Adrenal gland (tissue), 12 donors: ENCODE results near the gene CDK14. TPM values are rescaled to one million over a fixed set of nuclear protein-coding genes. Genes with fewer than 3 reads are reported as not detected.

Experiments
- DNase-seq, 7 donors: peaks; one replicate each; pipeline ENCODE4 v3.0.0-alpha.2; 2019 to 2020
- H3K27ac ChIP-seq, 5 donors: fragments of 200-600 bp; sonication (generic) in 4 of 5; 1 replicate in 3 of 5; 2 replicates in 2 of 5; pipeline versions ENCODE4 v1.5.1 to v1.8.0; 2016 to 2020; ENCODE audit warnings: mild to moderate bottlenecking in 1 of 5
- H3K27me3 ChIP-seq: fragments of 200-600 bp; 2 replicates; pipeline ENCODE4 v1.8.0; 2021
- H3K36me3 ChIP-seq, 2 donors: fragments of 200-600 bp; replicated peaks in 1 of 2; 1 replicate in 1 of 2; 2 replicates in 1 of 2; pipeline versions ENCODE4 v1.5.1 to v1.8.0; 2018 to 2022
- H3K4me1 ChIP-seq, 2 donors: fragments of 200-600 bp; replicated peaks in 1 of 2; 1 replicate in 1 of 2; 2 replicates in 1 of 2; pipeline versions ENCODE4 v1.5.1 to v1.8.0; 2018 to 2021
- H3K4me3 ChIP-seq, 4 donors: fragments of 200-600 bp; sonication (generic) in 3 of 4; one replicate each; pipeline ENCODE4 v1.5.1; 2016 to 2018
- H3K9me3 ChIP-seq, 3 donors: fragments of 200-600 bp; sonication (generic) in 1 of 3; replicated peaks in 1 of 3; 1 replicate in 2 of 3; 2 replicates in 1 of 3; pipeline versions ENCODE4 v1.5.1 to v1.8.0; 2016 to 2021
- POLR2A ChIP-seq, 2 donors: fragments of 450-650 bp; IDR thresholded peaks; one replicate each; pipeline ENCODE4 v1.6.1; 2017; ENCODE audit warnings: antibody characterized with exemption in 2 of 2, mild to moderate bottlenecking in 2 of 2, moderate library complexity in 1 of 2
- WGBS, 4 donors: extraction: QIAGEN DNeasy Blood & Tissue Kit in 2 of 4; methylation state at CpG; one replicate each; pipeline versions ENCODE4 v1.1.5 to v1.1.7; 2013 to 2017; 5-methylcytosine and 5-hydroxymethylcytosine counted together
- intact Hi-C, 2 donors: fragments of 100-400 bp; cut with DNase I; formaldehyde crosslinking; loops; one replicate each; pipeline versions ENCODE4 v1.14.1 to v1.15.0; 2022 to 2023
- polyA plus RNA-seq, 3 donors: library from polyadenylated mRNA; stranded (reverse); fragments of 200-250 nt in 2 of 3; fragments of 350-450 nt in 1 of 3; fragmentation: Illumina TruSeq in 1 of 3; extraction: RNeasy Lipid Tissue Mini Kit (QIAGEN cat#74804) in 1 of 3; gene quantifications; one replicate each; pipeline ENCODE4 v1.2.3, GENCODE V29; 2013 to 2014
- total RNA-seq, 9 donors: library from RNA; depleted of rRNA in 4 of 9; stranded (reverse); fragments of >200 nt in 4 of 9; fragments of 120-200 nt in 1 of 9; fragmentation: NEBNext Ultra II Directional in 1 of 9; extraction: Animal tissue kit (Norgen Biotek cat#: 25700) in 1 of 9; gene quantifications; one replicate each; pipeline versions ENCODE4 v1.1.0 to v1.2.4, GENCODE V29; 2013 to 2023
- TF ChIP-seq, protein P1 (sequence below), 6 experiments: fragments of 450-650 bp in 4 of 6; fragments of 200-600 bp in 2 of 6; sonication (generic) in 1 of 6; IDR thresholded peaks; 1 replicate in 5 of 6; 2 replicates in 1 of 6; pipeline versions ENCODE4 v1.5.1 to v1.8.0; 2016 to 2021; ENCODE audit warnings: antibody characterized with exemption in 6 of 6, mild to moderate bottlenecking in 2 of 6, moderate library complexity in 1 of 6
- donor health status: healthy with polysubstance abuse.
- donor health status: Bipolar disorder and iron deficiency.
- donor health status: DM: yes; HTN: yes; CAD: no.
- donor health status: DM: no; HTN: no; CAD: no.
- donor health status: DM: no; HTN: no; CAD: no.
- donor health status: DM: yes; HTN: yes; CAD: no.

Gene CDK14
- total and polyA plus RNA-seq, 12 donors, result 1.9 to 14.5 (median 7.6) TPM

DNA sequence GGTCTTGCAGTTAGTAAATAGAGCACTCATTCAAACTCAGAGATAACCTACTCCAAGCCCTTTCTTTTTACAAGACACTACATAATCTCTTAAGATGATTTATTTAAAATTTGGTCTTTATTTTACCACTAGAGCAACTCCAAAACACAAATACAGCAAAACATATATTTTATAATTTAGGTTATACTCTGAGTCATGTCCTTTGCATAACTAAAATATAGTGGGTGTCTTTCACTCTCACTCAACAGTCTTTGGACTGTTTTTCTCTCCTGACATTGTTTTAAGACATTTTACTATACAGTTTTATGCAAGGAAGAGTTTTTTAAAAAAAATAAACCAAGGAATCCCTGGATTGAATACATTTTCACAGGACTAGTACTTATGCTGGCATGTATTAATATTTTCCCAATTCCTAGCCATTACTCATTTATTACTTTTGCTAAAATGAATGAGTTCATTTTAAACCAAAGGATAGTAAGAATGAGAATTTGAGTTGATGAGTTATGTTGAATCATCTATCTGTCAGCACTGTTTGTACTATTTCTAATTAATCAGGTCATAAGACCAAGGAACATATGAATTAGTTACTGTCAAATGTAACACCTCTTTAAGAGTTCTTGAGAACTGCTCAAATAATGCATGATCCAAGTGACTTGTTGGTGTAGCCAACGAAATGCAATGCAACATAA is 365.1 kb downstream of the CDK14 start:
- Histone ChIP-seq H3K27ac (no peak overlapping the region), H3K36me3 (no peaks in the 10 kb centered on the region), H3K27me3 (no peaks in the 10 kb centered on the region), H3K4me1 (no peaks in the 10 kb centered on the region), H3K9me3 (no peaks in the 10 kb centered on the region), H3K4me3 (no peak overlapping the region)
- intact Hi-C loops, result no loop called here
- TF ChIP-seq, protein P1, sequence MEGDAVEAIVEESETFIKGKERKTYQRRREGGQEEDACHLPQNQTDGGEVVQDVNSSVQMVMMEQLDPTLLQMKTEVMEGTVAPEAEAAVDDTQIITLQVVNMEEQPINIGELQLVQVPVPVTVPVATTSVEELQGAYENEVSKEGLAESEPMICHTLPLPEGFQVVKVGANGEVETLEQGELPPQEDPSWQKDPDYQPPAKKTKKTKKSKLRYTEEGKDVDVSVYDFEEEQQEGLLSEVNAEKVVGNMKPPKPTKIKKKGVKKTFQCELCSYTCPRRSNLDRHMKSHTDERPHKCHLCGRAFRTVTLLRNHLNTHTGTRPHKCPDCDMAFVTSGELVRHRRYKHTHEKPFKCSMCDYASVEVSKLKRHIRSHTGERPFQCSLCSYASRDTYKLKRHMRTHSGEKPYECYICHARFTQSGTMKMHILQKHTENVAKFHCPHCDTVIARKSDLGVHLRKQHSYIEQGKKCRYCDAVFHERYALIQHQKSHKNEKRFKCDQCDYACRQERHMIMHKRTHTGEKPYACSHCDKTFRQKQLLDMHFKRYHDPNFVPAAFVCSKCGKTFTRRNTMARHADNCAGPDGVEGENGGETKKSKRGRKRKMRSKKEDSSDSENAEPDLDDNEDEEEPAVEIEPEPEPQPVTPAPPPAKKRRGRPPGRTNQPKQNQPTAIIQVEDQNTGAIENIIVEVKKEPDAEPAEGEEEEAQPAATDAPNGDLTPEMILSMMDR (IDR thresholded peaks at IDR 0.05), result no peak
- 74 to 91% (median 86%) methylated on average over 1 of the region's 1 CpG for WGBS, 4 donors
- no peak for DNase-seq

DNA sequence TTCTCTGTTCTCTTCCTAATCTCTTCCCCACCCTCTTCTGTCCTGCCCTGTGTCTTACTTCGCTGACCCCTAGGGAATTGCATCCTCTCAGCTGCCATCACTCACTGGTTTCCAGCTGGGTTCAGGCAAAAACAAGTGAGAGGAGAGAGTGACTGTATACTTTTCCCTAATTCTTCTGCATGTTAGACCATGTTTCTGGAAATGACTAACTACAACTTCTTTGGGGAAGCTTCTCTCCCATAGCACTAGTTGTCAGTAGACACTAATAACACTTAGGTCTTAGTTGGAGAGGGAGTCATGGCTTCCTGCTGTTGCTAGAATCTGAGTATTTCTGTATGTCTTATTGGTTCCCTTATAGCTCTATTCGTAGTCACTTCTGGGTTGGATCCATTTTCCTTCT is 369.1 kb downstream of the CDK14 start:
- Histone ChIP-seq H3K27ac (no peak overlapping the region), H3K36me3 (no peaks in the 10 kb centered on the region), H3K4me3 (no peak overlapping the region), H3K9me3 (no peaks in the 10 kb centered on the region), H3K27me3 (no peaks in the 10 kb centered on the region), H3K4me1 (no peaks in the 10 kb centered on the region)
- DNase-seq, result no peak
- intact Hi-C loops, result no loop called here
- TF ChIP-seq POLR2A (IDR thresholded peaks at IDR 0.05), result no peak
- TF ChIP-seq, protein P1 (IDR thresholded peaks at IDR 0.05), result no peak
- 84 to 96% (median 88%) methylated on average over 2 of the region's 2 CpGs for WGBS, 4 donors

DNA sequence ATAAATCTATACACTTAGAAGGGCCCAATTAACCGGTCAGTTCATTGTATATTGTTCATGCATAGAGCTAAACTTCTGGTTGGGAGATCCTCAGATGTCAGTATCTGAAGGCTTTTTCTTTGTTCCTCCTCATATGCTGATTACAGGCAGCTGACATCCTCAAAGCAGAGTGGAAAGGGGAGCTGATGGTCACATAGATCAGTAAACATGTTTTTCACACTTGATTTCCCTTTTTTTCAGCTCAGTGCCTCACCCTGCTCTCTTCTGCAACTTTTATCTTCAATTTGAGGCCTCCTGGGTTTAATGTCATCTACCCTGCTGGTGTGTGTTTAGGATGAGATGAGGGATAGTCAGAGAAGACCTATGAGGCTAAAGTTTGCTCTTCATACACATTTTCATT is 370.2 kb downstream of the CDK14 start:
- no peak overlapping the region for H3K4me3 ChIP-seq
- H3K4me1 ChIP-seq, result no peaks in the 10 kb centered on the region
- no peak for DNase-seq
- H3K36me3 ChIP-seq, result no peaks in the 10 kb centered on the region
- no peak overlapping the region for H3K27ac ChIP-seq
- WGBS, 4 donors, result 67 to 76% (median 69%) methylated on average over 1 of the region's 1 CpG
- H3K9me3 ChIP-seq, result no peaks in the 10 kb centered on the region
- TF ChIP-seq, protein P1 (IDR thresholded peaks at IDR 0.05), result no peak
- TF ChIP-seq POLR2A (IDR thresholded peaks at IDR 0.05), result no peak
- H3K27me3 ChIP-seq, result no peaks in the 10 kb centered on the region
- intact Hi-C loops, result no loop called here

DNA sequence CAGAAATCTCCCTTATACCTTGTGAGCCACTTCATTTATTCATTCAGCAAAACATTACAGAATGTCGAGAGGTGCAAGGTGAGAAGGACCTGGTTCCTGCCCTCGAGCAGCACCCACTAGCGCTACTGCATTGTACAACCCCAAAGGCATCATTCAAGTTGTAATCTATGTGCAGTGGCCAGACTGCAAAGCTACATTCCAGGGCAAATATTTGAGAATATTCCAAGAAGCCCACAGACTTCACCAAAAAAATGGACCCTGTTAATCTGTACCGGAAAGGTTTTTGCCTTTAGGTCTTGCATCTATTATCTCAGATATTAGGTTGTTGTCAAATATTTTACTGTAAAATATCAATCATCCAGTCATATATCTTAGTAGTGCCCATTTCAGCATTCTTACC is 372.8 kb downstream of the CDK14 start:
- H3K4me1 ChIP-seq, result no peaks in the 10 kb centered on the region

More for the DNA sequence above, 372.8 kb downstream of the CDK14 start:
- Histone ChIP-seq H3K9me3 (no peaks in the 10 kb centered on the region), H3K27ac (no peak overlapping the region), H3K27me3 (no peaks in the 10 kb centered on the region), H3K4me3 (no peak overlapping the region), H3K36me3 (no peaks in the 10 kb centered on the region)
- DNase-seq, result no peak
- no peak for TF ChIP-seq POLR2A (IDR thresholded peaks at IDR 0.05)
- TF ChIP-seq, protein P1 (IDR thresholded peaks at IDR 0.05), result no peak
- 77 to 85% (median 82%) methylated on average over 4 of the region's 4 CpGs for WGBS, 4 donors
- intact Hi-C loops, result no loop called here
